HG02588 (cell line): ENCODE data around the gene VCP.
"Not testable (repeated sequence)": the region's sequence is repeated elsewhere in the genome, so short reads cannot be mapped to it uniquely, and the experiment has no call there.

Experiments used
- ATAC-seq: cut with Tn5 transposase; IDR thresholded peaks from one replicate; pipeline ENCODE4 v1.9.1; 2021; ENCODE audit warnings: mild to moderate bottlenecking, moderate library complexity; ENCODE audit not compliant: unreplicated experiment

VCP gene

GRCh38 chr9:35026671-35027070 is 45.8 kb downstream of the VCP start:
- no peak for ATAC-seq

- ATAC-seq: not testable (repeated sequence)
These were observed 49.0 kb downstream of the VCP start for GRCh38 chr9:35023443-35023842.

GRCh38 chr9:35014517-35014916 is 57.9 kb downstream of the VCP start:
- no peak for ATAC-seq

GRCh38 chr9:35010351-35010958 is 62.0 kb downstream of the VCP start:
- no peak for ATAC-seq
